HepG2 (cell line): ENCODE results near the gene CTXN1. TPM values are rescaled to one million over a fixed set of nuclear protein-coding genes. Genes with fewer than 3 reads are reported as not detected.

Experiments used
- BORCS8-MEF2B ChIP-seq: sonication (generic); formaldehyde crosslinking; IDR thresholded peaks from 2 replicates; pipeline ENCODE4 v1.8.0; 2022; ENCODE audit warnings: mild to moderate bottlenecking, missing genetic modification reagents
- GTF2F1 ChIP-seq: fragments of 150-350 bp; IDR thresholded peaks from 2 replicates; pipeline ENCODE4 v1.6.1; 2014; ENCODE audit warnings: low read length
- IRF2 ChIP-seq: IDR thresholded peaks from 2 replicates; pipeline ENCODE4 v1.6.1; 2018; ENCODE audit warnings: missing genetic modification reagents, missing compliant biosample characterization
- KLF12 ChIP-seq: sonication (generic); formaldehyde crosslinking; IDR thresholded peaks from 2 replicates; pipeline ENCODE4 v1.4.0; 2020; ENCODE audit warnings: missing genetic modification reagents, borderline replicate concordance
- RAD21 ChIP-seq: fragments of 450-650 bp; formaldehyde crosslinking; IDR thresholded peaks from 2 replicates; pipeline ENCODE4 v1.5.0; 2020; ENCODE audit warnings: mild to moderate bottlenecking
- SP140L ChIP-seq: sonication (generic); formaldehyde crosslinking; IDR thresholded peaks from 2 replicates; pipeline ENCODE4 v1.4.0; 2020; ENCODE audit warnings: missing genetic modification reagents, borderline replicate concordance
- TSC22D2 ChIP-seq: sonication (generic); formaldehyde crosslinking; IDR thresholded peaks from 2 replicates; pipeline ENCODE4 v1.5.1; 2020; ENCODE audit warnings: missing genetic modification reagents, mild to moderate bottlenecking, borderline replicate concordance
- ZNF879 ChIP-seq: sonication (generic); formaldehyde crosslinking; IDR thresholded peaks from 2 replicates; pipeline ENCODE4 v1.8.1; 2023; ENCODE audit warnings: missing genetic modification reagents
- polyA plus RNA-seq, 8 experiments: library from polyadenylated mRNA; depleted of rRNA in 3 of 8; stranded (reverse) in 7 of 8; unstranded in 1 of 8; fragments of >200 nt; fragmentation: Illumina TruSeq in 4 of 8; extraction: Trizol in 4 of 8; gene quantifications; 2 replicates each; pipeline versions ENCODE4 v1.2.1 to v1.2.3, GENCODE V29; 2011 to 2016; ENCODE audit warnings: low read depth in 4 of 8, missing spikeins in 1 of 8, mixed read lengths in 1 of 8; ENCODE audit not compliant: insufficient read depth in 1 of 8
- total RNA-seq, 5 experiments: library from RNA; depleted of rRNA; stranded (reverse); fragments of >200 nt; fragmentation: Illumina TruSeq; extraction: Trizol; gene quantifications; 2 replicates each; pipeline ENCODE4 v1.2.3, GENCODE V29; 2016; ENCODE audit warnings: low read depth in 1 of 5
- TF ChIP-seq, protein P1 (sequence below), 2 experiments: sonication (generic) in 1 of 2; formaldehyde crosslinking in 1 of 2; IDR thresholded peaks; 2 replicates each; pipeline versions ENCODE4 v1.5.1 to v1.6.1; 2011 to 2020; ENCODE audit warnings: borderline replicate concordance in 1 of 2, low read depth in 1 of 2, low read length in 1 of 2, mild to moderate bottlenecking in 1 of 2, missing genetic modification reagents in 1 of 2, moderate library complexity in 1 of 2
- TF ChIP-seq, protein P2 (sequence below): sonication (generic); formaldehyde crosslinking; IDR thresholded peaks from 2 replicates; pipeline ENCODE4 v1.9.0; 2021; ENCODE audit warnings: missing genetic modification reagents, borderline replicate concordance
- TF ChIP-seq, protein P3 (sequence below): sonication (generic); formaldehyde crosslinking; IDR thresholded peaks from 2 replicates; pipeline ENCODE4 v1.4.0; 2020; ENCODE audit warnings: missing genetic modification reagents, mild to moderate bottlenecking, borderline replicate concordance
- TF ChIP-seq, protein P4 (sequence below): IDR thresholded peaks from 2 replicates; pipeline ENCODE4 v1.6.1; 2016; ENCODE audit warnings: missing compliant biosample characterization, missing genetic modification reagents, borderline replicate concordance
- TF ChIP-seq, protein P5 (sequence below): sonication (generic); formaldehyde crosslinking; IDR thresholded peaks from 2 replicates; pipeline ENCODE4 v1.4.0; 2020; ENCODE audit warnings: missing genetic modification reagents
- TF ChIP-seq, protein P6 (sequence below): sonication (generic); formaldehyde crosslinking; IDR thresholded peaks from 2 replicates; pipeline ENCODE4 v1.4.0; 2020; ENCODE audit warnings: missing genetic modification reagents

CTXN1 gene
- total and polyA plus RNA-seq, 2 of the 13 experiments (the other 11 are each of a cell fraction or from before 2014, with no cell fraction given) = 0.11 TPM; not detected in 1

DNA sequence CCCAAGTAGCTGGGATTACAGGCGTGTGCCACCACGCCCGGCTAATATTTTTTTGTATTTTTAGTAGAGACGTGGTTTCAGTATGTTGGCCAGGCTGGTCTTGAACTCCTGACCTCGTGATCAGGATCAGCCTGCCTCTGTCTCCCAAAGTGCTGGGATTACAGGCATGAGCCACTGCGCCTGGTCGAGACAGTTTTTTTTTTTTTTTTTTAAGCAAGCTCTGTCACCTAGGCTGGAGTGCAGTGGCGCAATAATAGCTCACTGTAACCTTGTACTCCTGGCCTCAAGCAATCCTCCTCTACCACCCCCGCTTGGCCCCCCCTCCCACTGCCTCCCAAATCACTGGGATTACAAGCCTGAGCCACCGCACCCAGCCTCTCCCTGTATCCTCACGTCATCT lies 28.6 kb downstream of the CTXN1 start (continued):
- TF ChIP-seq, protein P1, sequence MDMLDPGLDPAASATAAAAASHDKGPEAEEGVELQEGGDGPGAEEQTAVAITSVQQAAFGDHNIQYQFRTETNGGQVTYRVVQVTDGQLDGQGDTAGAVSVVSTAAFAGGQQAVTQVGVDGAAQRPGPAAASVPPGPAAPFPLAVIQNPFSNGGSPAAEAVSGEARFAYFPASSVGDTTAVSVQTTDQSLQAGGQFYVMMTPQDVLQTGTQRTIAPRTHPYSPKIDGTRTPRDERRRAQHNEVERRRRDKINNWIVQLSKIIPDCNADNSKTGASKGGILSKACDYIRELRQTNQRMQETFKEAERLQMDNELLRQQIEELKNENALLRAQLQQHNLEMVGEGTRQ (IDR thresholded peaks at IDR 0.05; ENCODE audit: low read depth, low read length) = no peak
- TF ChIP-seq, protein P1 (CRISPR knock-in tag; IDR thresholded peaks at IDR 0.05; ENCODE audit: borderline replicate concordance) = no peak
- TF ChIP-seq BORCS8-MEF2B = no peak
- no peak for TF ChIP-seq TSC22D2 (CRISPR knock-in tag)
- TF ChIP-seq, protein P2, sequence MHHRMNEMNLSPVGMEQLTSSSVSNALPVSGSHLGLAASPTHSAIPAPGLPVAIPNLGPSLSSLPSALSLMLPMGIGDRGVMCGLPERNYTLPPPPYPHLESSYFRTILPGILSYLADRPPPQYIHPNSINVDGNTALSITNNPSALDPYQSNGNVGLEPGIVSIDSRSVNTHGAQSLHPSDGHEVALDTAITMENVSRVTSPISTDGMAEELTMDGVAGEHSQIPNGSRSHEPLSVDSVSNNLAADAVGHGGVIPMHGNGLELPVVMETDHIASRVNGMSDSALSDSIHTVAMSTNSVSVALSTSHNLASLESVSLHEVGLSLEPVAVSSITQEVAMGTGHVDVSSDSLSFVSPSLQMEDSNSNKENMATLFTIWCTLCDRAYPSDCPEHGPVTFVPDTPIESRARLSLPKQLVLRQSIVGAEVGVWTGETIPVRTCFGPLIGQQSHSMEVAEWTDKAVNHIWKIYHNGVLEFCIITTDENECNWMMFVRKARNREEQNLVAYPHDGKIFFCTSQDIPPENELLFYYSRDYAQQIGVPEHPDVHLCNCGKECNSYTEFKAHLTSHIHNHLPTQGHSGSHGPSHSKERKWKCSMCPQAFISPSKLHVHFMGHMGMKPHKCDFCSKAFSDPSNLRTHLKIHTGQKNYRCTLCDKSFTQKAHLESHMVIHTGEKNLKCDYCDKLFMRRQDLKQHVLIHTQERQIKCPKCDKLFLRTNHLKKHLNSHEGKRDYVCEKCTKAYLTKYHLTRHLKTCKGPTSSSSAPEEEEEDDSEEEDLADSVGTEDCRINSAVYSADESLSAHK (CRISPR knock-in tag) = no peak
- TF ChIP-seq KLF12 (CRISPR knock-in tag) = no peak
- TF ChIP-seq, protein P3, sequence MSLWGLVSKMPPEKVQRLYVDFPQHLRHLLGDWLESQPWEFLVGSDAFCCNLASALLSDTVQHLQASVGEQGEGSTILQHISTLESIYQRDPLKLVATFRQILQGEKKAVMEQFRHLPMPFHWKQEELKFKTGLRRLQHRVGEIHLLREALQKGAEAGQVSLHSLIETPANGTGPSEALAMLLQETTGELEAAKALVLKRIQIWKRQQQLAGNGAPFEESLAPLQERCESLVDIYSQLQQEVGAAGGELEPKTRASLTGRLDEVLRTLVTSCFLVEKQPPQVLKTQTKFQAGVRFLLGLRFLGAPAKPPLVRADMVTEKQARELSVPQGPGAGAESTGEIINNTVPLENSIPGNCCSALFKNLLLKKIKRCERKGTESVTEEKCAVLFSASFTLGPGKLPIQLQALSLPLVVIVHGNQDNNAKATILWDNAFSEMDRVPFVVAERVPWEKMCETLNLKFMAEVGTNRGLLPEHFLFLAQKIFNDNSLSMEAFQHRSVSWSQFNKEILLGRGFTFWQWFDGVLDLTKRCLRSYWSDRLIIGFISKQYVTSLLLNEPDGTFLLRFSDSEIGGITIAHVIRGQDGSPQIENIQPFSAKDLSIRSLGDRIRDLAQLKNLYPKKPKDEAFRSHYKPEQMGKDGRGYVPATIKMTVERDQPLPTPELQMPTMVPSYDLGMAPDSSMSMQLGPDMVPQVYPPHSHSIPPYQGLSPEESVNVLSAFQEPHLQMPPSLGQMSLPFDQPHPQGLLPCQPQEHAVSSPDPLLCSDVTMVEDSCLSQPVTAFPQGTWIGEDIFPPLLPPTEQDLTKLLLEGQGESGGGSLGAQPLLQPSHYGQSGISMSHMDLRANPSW (CRISPR knock-in tag) = 0 out of 2 replicates have a peak, but pooled peaks have one; percentile 49
- TF ChIP-seq, protein P4, sequence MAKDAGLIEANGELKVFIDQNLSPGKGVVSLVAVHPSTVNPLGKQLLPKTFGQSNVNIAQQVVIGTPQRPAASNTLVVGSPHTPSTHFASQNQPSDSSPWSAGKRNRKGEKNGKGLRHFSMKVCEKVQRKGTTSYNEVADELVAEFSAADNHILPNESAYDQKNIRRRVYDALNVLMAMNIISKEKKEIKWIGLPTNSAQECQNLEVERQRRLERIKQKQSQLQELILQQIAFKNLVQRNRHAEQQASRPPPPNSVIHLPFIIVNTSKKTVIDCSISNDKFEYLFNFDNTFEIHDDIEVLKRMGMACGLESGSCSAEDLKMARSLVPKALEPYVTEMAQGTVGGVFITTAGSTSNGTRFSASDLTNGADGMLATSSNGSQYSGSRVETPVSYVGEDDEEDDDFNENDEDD (CRISPR knock-in tag) = no peak
- no peak for TF ChIP-seq SP140L
- TF ChIP-seq, protein P5, sequence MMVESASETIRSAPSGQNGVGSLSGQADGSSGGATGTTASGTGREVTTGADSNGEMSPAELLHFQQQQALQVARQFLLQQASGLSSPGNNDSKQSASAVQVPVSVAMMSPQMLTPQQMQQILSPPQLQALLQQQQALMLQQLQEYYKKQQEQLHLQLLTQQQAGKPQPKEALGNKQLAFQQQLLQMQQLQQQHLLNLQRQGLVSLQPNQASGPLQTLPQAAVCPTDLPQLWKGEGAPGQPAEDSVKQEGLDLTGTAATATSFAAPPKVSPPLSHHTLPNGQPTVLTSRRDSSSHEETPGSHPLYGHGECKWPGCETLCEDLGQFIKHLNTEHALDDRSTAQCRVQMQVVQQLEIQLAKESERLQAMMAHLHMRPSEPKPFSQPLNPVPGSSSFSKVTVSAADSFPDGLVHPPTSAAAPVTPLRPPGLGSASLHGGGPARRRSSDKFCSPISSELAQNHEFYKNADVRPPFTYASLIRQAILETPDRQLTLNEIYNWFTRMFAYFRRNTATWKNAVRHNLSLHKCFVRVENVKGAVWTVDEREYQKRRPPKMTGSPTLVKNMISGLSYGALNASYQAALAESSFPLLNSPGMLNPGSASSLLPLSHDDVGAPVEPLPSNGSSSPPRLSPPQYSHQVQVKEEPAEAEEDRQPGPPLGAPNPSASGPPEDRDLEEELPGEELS (CRISPR knock-in tag) = peak; percentile 59; the same call in 1 of the 2 replicates
- TF ChIP-seq, protein P6, sequence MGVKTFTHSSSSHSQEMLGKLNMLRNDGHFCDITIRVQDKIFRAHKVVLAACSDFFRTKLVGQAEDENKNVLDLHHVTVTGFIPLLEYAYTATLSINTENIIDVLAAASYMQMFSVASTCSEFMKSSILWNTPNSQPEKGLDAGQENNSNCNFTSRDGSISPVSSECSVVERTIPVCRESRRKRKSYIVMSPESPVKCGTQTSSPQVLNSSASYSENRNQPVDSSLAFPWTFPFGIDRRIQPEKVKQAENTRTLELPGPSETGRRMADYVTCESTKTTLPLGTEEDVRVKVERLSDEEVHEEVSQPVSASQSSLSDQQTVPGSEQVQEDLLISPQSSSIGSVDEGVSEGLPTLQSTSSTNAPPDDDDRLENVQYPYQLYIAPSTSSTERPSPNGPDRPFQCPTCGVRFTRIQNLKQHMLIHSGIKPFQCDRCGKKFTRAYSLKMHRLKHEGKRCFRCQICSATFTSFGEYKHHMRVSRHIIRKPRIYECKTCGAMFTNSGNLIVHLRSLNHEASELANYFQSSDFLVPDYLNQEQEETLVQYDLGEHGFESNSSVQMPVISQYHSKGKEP (CRISPR knock-in tag) = no peak
- no peak for TF ChIP-seq RAD21 (CRISPR knock-in tag)
- TF ChIP-seq ZNF879 (CRISPR knock-in tag) = no peak
- no peak for TF ChIP-seq IRF2
- TF ChIP-seq GTF2F1 = no peak
